ENCODE results near the gene ADAMTS6. TPM values are rescaled to one million over a fixed set of nuclear protein-coding genes. Genes with fewer than 3 reads are reported as not detected.

Gene ADAMTS6
- total RNA-seq, 1 experiment from 2014 or later, result 1.2 TPM

GRCh38 chr5:65359569-65359968 lies 122.2 kb downstream of the ADAMTS6 start:
- Mint-ChIP-seq H3K27ac (ENCODE audit: unreplicated experiment) (no peak overlapping the region), H3K27me3 (ENCODE audit: unreplicated experiment) (no peaks in the 10 kb centered on the region)
- BruUV-seq (replicated peaks), result no TSS peak

GRCh38 chr5:65356274-65356673 lies 125.4 kb downstream of the ADAMTS6 start:
- Mint-ChIP-seq H3K27me3 (ENCODE audit: unreplicated experiment) (no peaks in the 10 kb centered on the region), H3K4me3 (ENCODE audit: low read depth, unreplicated experiment) (no peak overlapping the region), H3K36me3 (ENCODE audit: insufficient read depth, unreplicated experiment) (no peaks in the 10 kb centered on the region), H3K4me1 (ENCODE audit: low read depth, unreplicated experiment) (peaks cover 10% of the 10 kb centered on the region), H3K9me3 (ENCODE audit: low read depth, unreplicated experiment) (no peaks in the 10 kb centered on the region), H3K27ac (ENCODE audit: unreplicated experiment) (no peak overlapping the region)
- BruUV-seq (replicated peaks), result no TSS peak
- DNase-seq, result no peak
- CTCF ChIA-PET, result no interaction called here
- TF ChIP-seq, protein P1, sequence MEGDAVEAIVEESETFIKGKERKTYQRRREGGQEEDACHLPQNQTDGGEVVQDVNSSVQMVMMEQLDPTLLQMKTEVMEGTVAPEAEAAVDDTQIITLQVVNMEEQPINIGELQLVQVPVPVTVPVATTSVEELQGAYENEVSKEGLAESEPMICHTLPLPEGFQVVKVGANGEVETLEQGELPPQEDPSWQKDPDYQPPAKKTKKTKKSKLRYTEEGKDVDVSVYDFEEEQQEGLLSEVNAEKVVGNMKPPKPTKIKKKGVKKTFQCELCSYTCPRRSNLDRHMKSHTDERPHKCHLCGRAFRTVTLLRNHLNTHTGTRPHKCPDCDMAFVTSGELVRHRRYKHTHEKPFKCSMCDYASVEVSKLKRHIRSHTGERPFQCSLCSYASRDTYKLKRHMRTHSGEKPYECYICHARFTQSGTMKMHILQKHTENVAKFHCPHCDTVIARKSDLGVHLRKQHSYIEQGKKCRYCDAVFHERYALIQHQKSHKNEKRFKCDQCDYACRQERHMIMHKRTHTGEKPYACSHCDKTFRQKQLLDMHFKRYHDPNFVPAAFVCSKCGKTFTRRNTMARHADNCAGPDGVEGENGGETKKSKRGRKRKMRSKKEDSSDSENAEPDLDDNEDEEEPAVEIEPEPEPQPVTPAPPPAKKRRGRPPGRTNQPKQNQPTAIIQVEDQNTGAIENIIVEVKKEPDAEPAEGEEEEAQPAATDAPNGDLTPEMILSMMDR (IDR thresholded peaks at IDR 0.05; ENCODE audit: unreplicated experiment), result no peak
- intact Hi-C loops (cut with micrococcal nuclease; ENCODE audit: unreplicated experiment), result no loop called here

More at GRCh38 chr5:65359569-65359968, 122.2 kb downstream of the ADAMTS6 start:
- Mint-ChIP-seq H3K4me1 (ENCODE audit: low read depth, unreplicated experiment) (no peaks in the 10 kb centered on the region), H3K36me3 (ENCODE audit: insufficient read depth, unreplicated experiment) (no peaks in the 10 kb centered on the region), H3K4me3 (ENCODE audit: low read depth, unreplicated experiment) (no peak overlapping the region), H3K9me3 (ENCODE audit: low read depth, unreplicated experiment) (no peaks in the 10 kb centered on the region)
- TF ChIP-seq, protein P1 (IDR thresholded peaks at IDR 0.05; ENCODE audit: unreplicated experiment), result no peak
- CTCF ChIA-PET, result interaction anchor here (0.7 kb wide), 1 partner anchor 909 kb away, joined by 3 read pairs; no protein-coding TSS in a partner anchor
- no peak for DNase-seq
- intact Hi-C loops (cut with micrococcal nuclease; ENCODE audit: unreplicated experiment), result no loop called here

DNA sequence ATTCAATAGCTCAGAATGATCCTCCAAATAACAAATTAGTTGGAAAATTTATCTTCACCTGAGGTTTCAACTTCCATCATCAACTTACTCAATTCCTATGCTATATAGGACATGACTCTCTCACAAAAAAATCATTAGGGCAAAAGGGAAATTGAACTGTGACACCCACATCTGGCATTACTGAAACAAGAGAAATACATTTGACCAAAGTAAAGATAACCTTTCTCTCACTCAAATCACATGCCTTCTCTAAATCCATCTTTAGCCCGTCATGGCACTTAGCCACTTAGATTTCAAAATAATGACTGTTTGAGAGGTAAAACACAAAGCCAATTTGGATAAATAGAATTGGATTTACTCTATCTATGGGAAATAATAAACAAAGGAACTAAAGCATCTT lies 126.4 kb downstream of the ADAMTS6 start:
- DNase-seq, result no peak
- Mint-ChIP-seq H3K36me3 (ENCODE audit: insufficient read depth, unreplicated experiment) (no peaks in the 10 kb centered on the region), H3K4me1 (ENCODE audit: low read depth, unreplicated experiment) (peaks cover 10% of the 10 kb centered on the region), H3K27me3 (ENCODE audit: unreplicated experiment) (no peaks in the 10 kb centered on the region), H3K9me3 (ENCODE audit: low read depth, unreplicated experiment) (no peaks in the 10 kb centered on the region), H3K4me3 (ENCODE audit: low read depth, unreplicated experiment) (no peak overlapping the region), H3K27ac (ENCODE audit: unreplicated experiment) (no peak overlapping the region)
- TF ChIP-seq, protein P1 (IDR thresholded peaks at IDR 0.05; ENCODE audit: unreplicated experiment), result no peak
- no TSS peak for BruUV-seq (replicated peaks)
- CTCF ChIA-PET, result interaction anchor here (0.5 kb wide), 1 partner anchor 280 kb away, joined by 3 read pairs; no protein-coding TSS in a partner anchor
- intact Hi-C loops (cut with micrococcal nuclease; ENCODE audit: unreplicated experiment), result no loop called here

DNA sequence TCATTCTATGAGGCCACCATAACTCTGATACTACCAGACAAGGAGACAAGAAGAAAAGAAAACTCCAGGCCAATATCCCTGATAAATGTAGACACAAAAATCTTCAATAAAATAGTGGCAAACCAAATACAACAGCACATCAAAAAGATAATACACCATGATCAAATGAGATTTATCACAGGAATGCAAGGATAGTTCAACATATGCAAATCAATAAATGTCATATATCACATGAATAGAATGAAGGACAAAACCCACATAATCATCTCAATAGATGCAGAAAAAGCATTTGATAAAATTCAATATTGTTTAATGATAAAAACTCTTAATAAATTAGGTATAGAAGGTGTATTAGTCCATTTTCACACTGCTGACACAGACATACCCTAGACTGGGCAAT lies 139.9 kb downstream of the ADAMTS6 start:
- TF ChIP-seq, protein P1 (IDR thresholded peaks at IDR 0.05; ENCODE audit: unreplicated experiment), result no peak
- no peak overlapping the region for H3K27ac Mint-ChIP-seq (ENCODE audit: unreplicated experiment)
- CTCF ChIA-PET, result no interaction called here
- H3K36me3 Mint-ChIP-seq (ENCODE audit: insufficient read depth, unreplicated experiment), result no peaks in the 10 kb centered on the region
- no peaks in the 10 kb centered on the region for H3K4me1 Mint-ChIP-seq (ENCODE audit: low read depth, unreplicated experiment)
- no peak overlapping the region for H3K4me3 Mint-ChIP-seq (ENCODE audit: low read depth, unreplicated experiment)
- H3K27me3 Mint-ChIP-seq (ENCODE audit: unreplicated experiment), result no peaks in the 10 kb centered on the region
- H3K9me3 Mint-ChIP-seq (ENCODE audit: low read depth, unreplicated experiment), result peaks cover 16% of the 10 kb centered on the region
- no peak for DNase-seq
- intact Hi-C loops (cut with micrococcal nuclease; ENCODE audit: unreplicated experiment), result no loop called here
- no TSS peak for BruUV-seq (replicated peaks)

Measured in Calu3 (cell line).